HG03196 (cell line): Measurements from ENCODE around the gene GRIK4.

ENCODE experiments used
- ATAC-seq: cut with Tn5 transposase; IDR thresholded peaks from one replicate; pipeline ENCODE4 v1.9.1; 2021; ENCODE audit not compliant: unreplicated experiment

Gene GRIK4

DNA sequence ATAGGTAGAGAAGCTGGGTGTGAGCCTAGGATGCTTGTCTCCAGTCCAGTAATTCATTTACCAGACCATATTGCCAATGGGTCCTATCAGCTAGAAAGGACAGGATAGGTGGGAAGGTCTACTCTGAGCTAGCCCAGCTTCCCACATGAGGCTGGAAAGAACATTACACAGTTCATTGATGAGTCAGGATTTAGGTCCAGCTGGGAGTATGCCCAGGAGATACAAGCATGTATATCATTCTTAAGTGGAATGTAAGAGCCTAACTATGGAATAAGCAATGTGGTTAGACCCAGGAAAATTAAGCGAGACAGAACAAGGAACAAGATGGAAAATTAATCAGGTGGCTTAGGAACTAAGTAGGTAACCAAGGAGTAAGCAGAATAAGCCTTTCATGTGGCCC is 453.3 kb downstream of the GRIK4 start:
- ATAC-seq = no peak

DNA sequence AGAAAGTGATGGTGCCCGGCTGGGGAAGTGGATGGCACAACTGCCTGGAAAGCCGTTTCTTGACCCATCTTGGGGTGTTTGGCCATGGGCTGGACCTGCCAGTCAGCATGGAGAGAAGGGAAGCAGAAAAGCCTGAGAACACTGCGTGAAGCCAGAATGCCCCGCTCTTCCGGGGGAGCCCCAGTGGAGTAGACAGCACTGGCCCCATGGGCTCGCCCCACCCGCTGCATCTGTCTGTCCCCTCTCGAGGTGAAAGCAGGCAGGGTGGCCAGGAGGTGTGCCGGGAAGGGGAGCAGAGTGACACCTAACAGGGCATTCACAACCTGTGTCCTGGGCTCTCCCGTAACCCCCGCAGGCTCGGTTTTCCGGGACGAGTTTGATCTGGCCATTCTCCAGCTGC is 455.3 kb downstream of the GRIK4 start:
- no peak for ATAC-seq

DNA sequence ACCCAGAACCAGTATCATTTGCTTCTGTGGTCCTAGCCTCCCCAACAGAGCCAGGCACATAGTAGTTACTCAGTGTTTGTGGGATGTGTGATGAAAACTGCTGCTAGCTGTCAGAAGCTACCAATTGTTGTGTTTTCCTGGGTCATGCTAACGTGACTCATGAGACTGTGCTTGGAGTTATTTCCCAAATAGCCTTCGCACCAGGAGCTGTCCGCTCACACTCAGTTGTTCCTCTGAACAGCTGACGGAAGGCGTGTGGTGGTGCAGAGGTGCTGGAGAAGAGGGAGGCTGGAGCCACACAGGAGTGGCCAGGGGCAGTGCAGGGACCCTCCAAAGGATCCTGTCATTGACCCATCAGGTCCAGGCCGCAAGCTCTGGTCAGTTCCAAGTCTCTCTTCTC is 458.4 kb downstream of the GRIK4 start:
- ATAC-seq = no peak

DNA sequence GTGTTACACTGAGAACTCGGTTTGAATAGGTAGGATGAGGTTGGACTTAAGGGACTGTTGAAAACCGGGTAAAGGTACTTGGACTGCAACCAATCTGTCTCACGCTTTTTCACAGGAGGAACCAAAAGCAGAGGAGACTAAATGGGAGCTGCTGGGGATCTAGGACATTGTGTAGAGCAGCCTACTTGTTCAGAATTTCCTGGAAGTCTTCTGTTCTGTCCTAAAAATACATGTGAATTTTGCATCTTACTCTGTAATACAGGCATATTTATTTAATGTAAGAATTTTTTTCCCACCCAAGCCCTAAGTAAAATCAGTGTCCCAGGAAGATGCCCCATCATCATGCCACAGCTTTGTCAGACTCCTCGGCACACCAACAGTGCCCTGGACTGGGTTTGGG is 460.3 kb downstream of the GRIK4 start:
- no peak for ATAC-seq

DNA sequence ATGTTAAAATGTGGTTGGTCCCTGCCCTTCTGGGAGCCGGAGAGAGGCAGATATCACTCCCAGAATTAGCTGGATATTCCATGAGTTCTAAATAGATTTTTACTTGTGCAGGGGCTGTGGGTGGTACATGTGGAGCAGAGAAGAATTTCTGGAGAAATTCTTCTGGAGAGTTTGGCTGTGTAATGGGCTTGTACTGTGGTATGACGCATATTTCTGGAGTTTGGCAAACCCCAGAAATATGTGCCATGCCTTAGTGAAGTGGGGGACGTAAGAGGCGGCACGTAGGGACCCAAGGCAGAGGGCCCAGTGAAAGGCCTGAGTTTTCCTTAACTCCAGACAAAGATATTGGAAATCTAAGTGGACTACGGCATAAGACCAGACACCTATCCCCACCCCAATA is 461.1 kb downstream of the GRIK4 start:
- ATAC-seq = no peak

DNA sequence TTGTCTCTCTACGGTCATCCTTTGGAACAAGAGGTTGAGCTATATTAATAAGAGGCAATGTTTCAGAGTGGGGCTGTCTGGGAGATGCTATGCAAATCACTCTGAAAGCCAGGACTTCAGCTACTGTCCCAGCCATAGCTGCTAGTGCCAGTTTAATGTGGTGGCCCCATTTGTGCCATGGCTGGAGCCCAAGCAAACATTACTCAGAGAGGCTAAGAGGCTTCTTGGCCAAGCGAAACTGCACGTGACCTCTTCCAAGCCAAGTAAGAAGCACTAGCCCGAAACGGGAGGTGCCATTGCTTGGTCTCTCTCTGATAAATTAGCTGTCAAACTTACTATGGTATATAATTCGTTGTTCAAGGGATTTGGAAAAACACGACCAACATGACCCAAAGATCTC is 462.0 kb downstream of the GRIK4 start:
- no peak for ATAC-seq

DNA sequence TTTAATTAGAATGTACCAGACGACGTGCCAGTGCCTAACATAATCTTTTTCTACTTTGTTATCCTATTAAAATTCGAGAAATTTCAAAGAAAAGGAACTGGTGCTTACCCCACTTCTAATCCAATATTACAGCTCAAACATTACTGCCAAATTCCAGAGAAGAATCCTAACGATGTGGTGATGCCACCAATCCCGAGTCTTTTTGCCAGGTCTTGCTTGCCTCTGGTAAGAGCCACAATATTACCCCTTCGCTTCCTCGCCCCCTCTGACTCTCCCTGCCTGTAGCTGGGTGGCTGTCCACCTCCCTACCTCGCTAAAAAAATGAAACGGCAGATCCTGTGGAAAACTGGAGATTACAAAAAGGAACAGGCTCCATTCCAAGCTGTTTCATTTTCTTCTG is 462.9 kb downstream of the GRIK4 start:
- ATAC-seq = no peak

DNA sequence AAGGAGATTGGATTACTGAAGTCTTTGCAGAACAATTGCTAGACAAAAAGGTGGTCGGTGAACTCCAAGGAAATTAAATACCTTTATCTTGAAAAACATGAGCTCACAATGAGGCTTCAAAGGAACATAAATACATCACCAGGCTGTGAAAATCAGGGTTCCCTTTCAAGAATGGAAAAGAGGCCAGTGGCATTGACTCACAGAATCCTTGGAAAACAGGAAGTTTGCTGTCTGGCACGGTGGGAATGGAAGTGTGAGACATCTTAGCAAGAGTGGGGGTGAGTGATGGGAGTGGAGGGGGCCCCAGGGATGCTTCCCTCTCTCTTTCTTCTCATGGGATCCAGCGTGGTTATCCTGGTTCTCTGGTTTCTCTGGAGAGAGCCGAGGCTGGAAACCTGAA is 463.4 kb downstream of the GRIK4 start:
- no peak for ATAC-seq

DNA sequence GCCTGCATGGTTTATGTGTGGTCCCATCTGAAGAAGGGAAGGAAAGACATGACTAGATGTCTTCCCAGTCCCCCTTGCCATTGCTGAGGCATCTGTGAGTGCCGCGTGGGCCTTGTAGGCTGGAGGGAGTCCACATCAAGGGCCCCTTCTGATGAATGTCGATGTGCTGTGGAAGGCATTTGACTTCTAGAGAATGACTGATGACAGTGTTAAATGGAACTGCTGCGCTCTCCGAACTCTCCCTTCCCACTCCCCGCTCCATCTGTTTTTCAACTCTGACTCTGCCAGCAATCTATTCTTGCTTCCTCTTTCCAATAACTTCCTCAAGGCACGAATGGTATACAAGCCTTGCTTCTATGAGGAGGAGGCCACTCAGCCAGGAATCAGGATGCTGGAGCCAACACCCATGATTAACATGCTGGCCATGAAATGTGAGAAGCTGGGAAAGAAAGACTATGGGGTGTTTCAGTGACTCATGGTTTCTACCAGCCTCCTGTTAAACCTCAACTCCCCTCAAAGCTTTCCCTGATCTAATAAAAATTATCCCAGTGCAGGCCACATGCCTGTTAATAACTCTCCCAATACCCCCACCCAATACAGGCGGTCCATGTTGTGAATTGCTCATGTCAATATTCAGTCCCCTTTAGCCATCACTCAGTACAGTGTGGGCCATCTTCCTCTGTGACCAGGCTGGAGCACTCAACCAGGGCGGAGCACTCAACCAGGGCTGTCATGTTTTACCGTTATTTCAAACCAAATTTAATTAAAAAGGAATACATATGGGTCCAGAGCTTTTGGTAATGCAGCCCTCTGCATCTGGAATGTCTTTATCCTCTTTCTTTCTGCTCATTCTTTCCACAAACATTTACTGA is 466.0 kb downstream of the GRIK4 start:
- no peak for ATAC-seq

DNA sequence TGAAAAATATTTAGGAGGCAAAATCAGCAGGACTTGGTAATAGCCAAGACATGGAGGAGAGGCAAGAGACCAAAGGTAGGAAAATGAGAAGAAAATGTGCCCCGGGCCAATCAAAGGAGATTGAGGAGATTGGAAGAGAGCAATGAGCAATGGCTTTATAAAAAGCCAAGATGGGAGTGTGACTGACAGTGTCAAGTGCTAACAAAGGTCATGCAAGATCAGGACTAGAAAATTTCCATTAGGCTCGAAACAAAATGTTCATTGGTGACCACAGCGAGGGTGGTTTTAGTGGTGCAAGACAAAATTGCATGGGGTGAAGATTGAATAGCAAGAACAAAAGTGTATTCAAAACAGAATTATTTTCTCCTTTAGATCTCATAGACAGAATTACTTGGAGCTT is 467.2 kb downstream of the GRIK4 start:
- ATAC-seq = no peak

DNA sequence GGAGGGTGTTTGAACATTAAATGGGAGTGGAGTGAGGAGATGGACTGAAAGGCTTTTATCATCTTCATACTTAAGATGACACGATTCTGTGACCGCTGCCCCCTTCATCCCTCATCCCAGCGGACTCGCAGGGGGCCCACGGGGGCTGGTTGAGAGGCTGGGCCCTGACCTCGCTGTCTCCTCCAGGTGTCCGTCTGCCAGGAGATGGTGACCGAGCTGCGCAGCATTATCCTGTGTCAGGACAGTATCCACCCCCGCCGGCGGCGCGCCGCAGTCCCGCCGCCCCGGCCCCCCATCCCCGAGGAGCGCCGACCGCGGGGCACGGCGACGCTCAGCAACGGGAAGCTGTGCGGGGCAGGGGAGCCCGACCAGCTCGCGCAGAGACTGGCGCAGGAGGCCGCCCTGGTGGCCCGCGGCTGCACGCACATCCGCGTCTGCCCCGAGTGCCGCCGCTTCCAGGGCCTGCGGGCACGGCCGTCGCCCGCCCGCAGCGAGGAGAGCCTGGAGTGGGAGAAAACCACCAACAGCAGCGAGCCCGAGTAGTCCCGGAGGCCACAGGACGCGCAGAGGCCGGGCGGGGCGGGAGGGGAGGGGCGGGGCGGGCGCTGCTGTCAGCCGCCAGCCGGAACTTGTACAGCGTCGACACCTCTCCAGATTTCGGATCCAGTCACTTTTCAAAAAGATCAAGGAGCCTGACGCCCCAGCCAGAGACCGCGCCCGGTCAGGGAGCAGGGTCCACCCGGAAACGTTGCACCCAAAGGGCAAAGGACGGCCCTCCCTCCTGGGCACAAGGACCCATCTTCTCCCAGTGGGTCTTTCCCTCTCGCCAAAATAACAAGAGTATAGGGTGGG is 474.4 kb downstream of the GRIK4 start:
- no peak for ATAC-seq

DNA sequence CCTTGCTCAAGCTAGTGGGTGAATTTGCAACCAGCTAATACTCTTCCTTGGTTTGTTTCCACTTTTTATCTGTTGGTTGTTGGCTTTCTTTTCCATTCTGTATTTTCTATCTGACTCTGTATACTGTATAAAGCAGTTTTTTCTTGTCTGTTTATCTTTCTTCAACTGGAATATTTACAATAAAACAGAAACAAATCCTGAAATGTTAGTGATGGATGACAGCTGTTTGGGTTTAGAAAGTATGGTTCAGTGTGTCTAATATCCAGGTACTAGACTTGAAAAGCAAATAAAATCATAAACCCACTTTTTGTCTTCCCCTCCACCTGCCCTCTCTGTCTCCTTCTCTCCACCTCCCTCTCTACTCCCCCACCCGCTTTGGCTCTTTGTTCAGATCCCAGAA is 477.1 kb downstream of the GRIK4 start:
- ATAC-seq = no peak

DNA sequence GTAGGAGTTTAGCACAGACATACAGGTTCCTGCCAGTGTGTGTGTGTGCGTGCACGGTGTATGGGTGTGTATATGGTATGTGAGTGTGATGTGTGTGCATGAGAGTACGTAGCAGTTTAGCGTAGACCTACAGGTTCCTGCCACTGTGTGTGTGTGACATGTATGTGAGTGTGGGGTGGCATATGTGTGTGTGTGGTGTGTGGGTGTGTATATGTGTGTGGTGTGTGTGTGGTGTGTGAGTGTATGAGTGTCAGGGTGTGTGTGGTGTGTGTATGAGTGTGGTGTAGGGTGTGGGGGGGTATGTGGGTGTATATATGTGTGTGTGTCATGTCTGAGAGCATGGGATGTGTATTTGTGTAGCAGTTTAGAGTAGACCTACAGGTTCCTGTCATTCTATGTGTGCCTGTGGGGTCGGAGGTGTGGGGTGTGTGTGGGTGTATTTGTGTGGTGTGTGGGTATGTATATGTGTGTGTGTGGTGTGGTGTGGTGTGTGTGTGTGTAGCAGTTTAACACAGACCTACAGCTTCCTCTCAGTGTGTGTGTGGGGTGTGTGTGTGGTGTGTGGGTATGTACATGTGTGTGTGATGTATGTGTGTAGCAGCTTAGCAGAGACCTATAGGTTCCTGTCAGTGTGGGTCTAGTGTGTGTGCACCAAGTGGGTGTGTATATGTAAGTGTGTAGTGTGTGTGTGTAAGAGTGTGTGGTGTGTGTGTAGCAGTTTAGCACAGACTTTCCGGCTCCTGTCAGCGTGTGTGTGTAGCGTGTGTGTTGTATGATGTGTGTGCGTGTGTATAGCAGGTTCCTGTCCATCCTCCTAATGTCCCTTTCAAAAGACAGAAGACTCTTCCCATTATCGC is 480.5 kb downstream of the GRIK4 start:
- ATAC-seq = no peak

DNA sequence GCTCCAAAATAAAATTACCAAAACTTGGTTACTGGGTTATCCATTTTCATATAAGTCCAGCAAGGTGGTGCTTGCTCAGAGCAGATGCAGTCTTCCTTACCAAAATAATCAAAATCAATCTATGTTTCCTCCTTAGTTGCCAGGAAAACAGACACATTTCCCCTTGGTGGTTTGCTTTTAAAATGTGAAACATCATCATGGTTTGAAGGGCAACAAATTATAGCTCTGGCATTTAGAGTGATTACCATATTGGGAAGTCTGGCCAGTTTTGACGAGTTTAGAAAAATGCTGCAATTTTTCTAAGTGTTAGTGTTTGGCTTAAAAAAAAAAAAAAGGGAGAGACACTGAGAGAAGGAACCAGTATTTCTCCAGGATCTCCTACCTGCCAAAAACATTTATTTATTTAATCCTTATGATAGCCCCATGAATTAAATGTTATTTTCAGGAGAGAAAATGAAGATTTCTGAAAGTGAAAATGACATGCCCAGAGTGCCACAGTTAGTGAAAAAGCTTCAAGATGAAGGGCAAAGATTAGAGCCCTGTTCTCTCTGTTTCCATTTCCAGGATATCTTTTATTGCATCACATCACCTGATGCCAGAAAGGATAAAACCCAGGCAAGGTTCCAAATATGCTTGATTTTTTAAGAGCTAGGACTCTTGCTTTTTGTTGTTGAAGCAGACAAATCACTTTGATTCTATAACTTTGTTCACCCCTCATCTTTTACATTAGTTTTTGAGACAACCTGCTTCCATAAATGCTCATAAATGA is 482.7 kb downstream of the GRIK4 start:
- ATAC-seq = no peak

DNA sequence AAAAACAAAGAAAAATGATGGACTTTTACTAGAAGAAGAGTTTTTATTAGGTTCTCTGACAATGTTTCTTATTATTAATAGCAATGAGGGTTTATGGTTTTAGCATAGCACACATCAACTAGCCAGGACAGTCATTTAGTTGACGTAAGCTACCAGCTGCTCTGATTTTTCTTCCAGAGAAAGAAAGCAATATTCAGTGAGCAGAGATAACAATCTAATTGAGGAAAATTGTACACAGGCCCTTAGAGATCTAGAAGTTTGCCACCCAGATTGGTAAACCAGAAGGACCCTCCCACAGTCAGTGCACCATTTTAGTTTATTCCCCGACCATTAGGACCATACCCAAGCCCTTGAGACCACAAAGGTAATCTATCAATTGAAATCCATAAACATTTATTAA is 483.6 kb downstream of the GRIK4 start:
- ATAC-seq = no peak

DNA sequence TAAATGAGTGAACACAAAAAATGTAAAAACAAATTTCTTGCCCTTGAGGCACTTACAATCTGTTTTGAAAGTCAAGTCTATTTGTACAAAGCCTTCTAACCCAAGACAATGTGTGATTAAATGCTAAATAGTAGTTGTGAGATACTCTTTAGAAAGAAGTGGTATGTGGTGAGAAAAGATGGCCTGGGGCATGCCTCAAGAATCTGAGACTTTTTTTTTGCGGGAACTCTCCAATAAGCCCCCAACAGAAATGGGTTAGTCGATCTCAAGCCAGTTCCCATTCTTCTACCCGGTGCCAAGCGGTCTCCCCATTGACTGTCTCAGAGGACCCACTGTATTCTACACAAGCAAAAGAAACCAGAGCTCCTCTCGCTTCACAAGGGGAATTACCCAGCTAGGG is 485.4 kb downstream of the GRIK4 start:
- no peak for ATAC-seq

DNA sequence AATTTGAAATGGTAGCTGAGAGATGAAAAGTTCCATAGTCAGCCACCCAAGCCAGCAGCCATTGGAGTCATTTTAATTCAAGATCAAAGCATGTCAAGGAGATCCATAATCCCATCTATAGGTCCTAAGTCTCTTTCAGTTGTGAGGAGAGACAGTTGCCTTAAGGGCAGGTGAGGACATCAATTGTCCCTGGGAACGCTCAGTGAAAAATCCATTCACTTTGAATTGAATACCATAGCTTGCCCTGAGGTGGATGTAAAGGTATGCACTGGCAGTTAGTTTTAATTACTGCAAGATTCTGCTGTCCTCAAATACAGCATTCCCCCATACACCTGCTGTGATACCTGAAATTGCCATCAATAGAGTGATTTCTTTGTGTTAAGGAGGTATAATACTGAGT is 487.0 kb downstream of the GRIK4 start:
- ATAC-seq = no peak

DNA sequence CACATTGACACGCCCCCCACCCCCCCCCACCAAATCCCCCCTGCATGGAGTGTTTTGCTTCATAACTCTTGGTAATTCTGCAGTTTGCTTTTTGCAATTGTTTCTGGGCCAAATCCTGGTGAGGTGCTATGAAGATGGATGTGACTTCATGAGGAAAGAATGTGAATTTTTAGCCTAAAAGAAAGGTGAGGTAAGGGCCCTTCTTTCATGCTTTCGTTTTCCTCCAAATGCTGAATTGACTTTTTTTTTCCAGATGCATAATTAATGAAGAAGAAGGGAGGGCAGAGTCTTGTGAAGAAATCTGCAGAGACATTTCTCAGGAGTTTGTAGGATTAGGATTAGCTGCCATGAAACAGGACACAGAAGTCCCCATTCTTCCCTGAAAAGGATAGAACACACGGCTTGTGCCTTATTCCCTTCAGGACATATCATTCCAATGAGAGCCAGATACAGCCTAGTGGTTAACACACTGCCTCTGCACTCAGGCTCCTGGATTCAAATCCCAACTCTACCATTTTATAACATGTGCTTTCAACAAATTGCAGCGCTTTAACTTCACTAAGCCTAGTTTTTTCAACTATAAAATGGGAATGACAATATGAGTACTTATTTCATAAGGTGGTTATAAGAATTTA is 492.8 kb downstream of the GRIK4 start:
- no peak for ATAC-seq

DNA sequence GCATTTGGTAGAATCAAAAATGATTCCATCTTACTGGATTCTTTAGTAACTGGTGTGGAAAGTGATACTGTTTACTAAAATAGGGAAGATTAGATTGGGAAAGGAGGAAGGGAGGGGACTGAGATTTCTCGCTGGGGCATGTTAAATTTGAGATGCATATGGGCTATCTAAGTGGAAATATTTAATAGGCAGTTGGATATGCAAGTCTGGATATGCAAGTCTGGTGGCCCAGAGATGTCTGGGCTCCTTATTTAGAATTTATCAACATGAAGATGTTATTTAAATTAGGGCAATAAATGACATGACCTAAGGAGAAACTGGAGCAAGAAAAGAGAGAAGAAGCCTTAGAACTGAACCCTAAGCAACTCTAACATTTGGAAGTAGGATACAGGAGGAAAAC is 495.4 kb downstream of the GRIK4 start:
- ATAC-seq = no peak

DNA sequence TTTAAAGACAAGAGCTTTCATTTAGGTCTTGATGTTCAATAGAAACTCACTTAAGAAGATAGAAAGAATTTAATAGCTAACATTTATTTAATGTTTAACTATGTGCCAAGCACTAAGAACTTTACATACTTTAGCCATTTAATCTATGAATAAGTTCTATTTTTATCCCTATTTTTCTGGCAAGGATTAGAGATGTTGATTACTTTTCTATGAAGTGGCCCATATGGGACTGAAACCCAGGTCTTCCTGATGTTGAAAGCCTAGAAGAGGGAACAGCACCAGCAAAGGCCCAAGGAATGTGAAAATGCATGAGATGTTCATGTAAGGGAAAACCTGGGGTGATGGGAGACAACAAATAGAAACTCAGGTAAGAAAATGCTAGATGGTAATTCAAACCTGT is 497.0 kb downstream of the GRIK4 start:
- ATAC-seq = no peak
